Measurements from ENCODE around the gene ATP2B2.

The ATP2B2 gene

DNA sequence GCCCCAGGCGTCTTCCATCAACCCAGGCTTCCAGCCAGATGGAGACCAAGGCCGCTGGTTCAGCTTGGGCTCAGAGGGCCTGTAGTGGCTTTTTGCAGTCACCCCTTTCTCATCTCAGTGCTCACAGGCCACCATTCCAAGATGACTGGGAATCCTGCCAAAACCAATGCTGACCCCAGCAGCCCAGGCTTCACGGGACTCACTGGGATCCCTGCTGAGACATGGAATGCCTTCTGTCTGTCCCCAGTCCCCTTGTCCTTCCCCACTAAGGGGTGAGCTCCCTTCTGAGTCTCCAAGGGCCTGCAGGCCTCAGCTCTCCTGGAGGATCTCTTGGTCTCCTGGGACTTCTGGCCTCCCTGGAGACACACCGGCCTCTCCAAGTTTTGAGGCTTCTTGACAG is 107.0 kb downstream of the ATP2B2 start:
- H3K4me3 ChIP-seq (ENCODE audit: low read length), result no peak overlapping the region
- no peak for DNase-seq (ENCODE audit: low read depth, low spot score)

DNA sequence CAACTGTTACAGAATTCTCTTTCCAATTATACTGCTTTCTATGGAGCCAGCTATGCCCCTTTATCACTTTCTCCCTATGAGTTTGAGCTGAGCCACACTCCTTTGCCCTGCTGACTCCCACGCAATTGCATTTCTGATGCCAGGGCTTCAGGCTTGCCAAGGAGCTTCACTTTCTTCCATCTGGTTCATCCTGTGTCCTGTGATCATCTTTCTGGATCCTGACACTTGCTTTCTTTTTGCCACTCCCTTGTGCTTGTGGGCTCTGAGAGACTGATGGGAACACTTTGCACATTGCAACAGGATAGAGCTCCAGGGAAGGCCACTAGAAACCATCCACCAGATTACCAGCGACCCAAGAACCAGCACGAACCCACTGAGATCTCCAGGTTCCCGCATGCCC is 107.5 kb downstream of the ATP2B2 start:
- DNase-seq (ENCODE audit: low read depth, low spot score), result no peak
- no peak overlapping the region for H3K4me3 ChIP-seq (ENCODE audit: low read length)

DNA sequence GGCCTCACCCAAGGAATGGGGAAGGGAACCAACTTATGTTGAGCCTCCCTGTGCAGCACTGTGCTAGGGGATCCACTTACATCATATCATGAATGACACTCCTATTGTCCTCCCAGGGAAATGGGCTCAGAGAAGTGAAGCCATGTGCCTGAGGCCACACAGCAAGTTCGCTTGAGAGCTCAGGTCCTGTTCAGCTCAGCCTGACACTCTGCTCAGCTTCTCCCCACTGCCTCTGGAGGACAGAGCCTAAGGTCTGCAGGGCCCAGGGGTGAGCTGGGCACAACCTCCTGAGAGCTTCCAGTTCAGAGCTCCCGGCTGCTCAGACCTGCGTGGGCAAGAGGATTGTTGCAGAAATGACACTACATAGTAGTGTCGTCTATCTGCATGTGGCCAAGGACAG is 108.5 kb downstream of the ATP2B2 start:
- H3K4me3 ChIP-seq (ENCODE audit: low read length), result no peak overlapping the region
- DNase-seq (ENCODE audit: low read depth, low spot score), result no peak

DNA sequence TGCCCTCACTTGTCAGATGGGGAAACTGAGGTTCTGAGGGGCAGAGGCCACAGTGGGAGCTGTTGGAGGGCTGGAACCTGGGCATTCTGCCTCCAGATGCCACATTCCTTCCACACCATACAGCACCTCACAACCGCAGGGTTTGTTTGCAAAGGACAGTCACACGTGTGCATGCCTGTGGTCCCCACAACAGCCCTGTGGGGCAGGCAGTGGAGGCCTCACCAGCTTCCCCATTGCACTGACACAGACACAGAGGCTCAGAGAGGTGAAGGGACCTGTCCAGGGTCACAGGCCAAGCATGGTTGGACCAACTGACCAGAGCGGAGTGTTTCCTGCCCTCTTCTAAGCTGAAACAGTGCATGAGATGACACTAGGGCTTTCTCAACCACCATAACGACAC is 109.3 kb downstream of the ATP2B2 start:
- H3K4me3 ChIP-seq (ENCODE audit: low read length), result no peak overlapping the region
- DNase-seq (ENCODE audit: low read depth, low spot score), result peak; percentile 42

DNA sequence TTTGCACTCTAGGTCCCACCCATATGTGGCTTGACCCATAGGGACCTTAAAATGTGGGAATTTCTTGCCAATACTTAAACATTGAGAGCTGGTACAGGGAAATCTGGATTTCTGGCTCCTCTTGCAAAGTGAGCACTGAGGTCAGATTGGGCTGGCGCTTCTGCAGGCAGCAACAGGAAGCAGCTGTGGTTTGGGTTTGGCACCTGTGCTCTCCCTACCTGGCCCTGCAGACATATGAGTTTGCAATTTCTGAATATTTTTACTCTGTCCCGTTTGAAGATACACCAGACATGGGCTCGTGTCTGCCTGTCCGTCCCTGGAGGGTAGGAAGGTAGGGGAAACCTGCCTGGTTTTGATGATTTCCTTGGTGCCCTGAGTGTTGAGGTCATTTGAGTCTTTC is 109.7 kb downstream of the ATP2B2 start:
- peak; percentile 71 for DNase-seq (ENCODE audit: low read depth, low spot score)
- H3K4me3 ChIP-seq (ENCODE audit: low read length), result no peak overlapping the region

DNA sequence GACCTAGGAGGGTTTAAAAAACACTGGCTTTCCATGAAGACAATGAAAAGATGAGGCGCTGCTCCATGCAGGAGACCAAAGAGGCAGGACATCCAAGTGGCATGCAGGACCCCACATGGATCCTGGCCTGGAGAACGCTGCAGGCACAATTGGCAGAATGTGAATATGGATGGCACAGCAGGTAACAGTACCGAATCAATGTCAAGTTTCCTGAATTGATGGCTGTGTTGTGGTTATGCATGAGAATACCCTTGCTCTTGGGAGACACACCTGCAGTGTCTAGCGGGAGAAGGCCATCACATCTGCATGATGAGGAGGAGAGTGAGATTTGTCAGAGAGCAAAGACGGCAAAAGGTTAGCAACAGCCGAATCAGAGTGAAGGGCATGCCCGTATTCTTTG is 110.2 kb downstream of the ATP2B2 start:
- DNase-seq (ENCODE audit: low read depth, low spot score), result peak; percentile 54
- H3K4me3 ChIP-seq (ENCODE audit: low read length), result no peak overlapping the region

DNA sequence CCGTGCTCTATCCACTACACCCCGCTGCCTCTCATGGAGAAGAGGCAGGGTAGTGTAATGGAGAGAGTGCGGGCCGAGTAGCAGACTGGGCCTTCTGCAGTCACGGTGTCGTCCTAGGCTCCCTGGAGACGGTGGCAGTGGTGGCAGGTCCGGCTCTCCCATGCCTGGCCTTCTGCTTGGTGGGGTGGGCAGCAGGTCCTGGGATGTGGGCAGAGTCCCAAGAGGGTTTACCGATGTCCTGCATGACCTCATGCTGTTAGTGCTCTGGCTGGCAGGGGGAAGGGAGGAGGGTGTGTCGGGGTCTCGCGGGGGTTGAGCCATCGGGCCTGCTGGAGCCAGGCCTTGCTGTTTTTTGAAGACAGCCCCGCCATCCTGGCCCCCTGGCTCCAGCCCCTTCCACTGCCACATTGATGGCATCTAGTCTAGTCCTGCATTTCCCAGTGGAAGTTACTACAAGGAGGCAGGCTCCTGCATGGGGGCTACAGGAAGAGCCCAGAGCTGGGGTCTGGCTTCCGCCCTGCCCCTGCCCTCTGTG is 110.8 kb downstream of the ATP2B2 start:
- DNase-seq (ENCODE audit: low read depth, low spot score), result no peak
- no peak overlapping the region for H3K4me3 ChIP-seq (ENCODE audit: low read length)

DNA sequence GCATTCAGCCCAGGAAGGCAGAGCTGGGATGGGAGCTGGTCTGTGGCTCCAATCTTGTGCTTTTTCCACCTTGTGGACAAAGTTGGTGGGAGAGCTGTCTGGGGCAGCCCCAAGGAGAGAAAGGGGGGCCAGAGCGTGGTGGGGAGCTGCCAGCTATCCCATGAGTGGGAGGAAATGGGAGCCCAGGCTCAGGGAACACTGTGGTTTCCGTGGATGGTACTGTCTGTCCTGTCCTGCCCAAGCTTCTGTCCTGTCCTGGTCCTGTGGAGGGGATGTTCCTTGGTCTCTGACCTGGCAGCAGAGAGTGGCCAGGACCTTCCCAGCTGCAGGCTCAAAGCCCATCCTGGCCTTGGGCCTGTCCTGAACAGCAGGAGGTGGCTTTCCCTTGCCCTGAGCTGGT is 111.9 kb downstream of the ATP2B2 start:
- DNase-seq (ENCODE audit: low read depth, low spot score), result no peak

DNA sequence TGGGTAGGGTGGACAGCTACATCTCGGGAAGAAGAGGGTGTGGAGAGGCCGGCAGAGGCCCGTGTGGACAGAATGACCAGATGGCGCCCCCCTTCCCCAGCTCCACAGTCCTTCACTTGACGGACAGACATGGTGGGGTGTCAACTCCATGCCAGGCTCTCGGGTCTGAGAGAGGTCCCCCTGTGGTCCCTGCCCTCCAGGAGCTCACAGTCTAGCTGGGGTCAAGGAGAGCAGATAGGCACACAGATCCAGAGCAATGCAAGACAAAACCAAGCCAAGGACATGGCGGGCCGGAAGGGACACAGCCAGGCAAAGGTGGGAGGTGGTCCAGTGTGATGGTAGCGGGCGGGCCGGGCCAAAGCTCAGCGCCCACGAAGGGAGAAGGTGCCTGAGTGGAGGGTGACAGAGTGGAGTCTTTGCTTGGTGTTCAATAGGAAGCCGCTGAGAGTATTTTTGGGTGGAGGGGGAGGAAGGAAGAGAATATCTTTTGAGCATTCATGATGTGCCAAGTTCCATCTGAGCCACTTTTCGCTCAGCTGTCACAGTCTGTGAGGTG is 112.4 kb downstream of the ATP2B2 start:
- DNase-seq (ENCODE audit: low read depth, low spot score), result no peak
- H3K4me3 ChIP-seq (ENCODE audit: low read length), result no peak overlapping the region

More for the DNA sequence above, 111.9 kb downstream of the ATP2B2 start:
- no peak overlapping the region for H3K4me3 ChIP-seq (ENCODE audit: low read length)

DNA sequence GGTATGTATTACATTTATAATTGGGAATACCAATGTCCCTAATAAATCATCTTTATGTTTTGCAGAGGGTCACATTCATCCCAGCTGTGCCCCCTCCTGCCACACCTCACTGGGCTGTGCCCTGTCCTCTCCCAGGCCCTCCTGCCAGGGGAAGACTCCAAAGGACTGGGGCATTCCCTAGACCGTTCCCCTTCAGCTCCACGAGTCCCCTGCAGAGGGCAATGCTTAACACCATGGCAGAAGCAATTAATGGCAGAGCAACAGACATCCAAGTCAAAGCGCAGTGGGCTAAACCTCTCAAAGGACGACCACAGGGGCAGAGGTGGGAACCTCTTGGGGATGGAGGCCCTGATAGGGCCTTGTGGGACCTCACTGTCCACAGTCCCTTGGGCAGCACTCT is 113.1 kb downstream of the ATP2B2 start:
- DNase-seq (ENCODE audit: low read depth, low spot score), result no peak
- H3K4me3 ChIP-seq (ENCODE audit: low read length), result no peak overlapping the region

DNA sequence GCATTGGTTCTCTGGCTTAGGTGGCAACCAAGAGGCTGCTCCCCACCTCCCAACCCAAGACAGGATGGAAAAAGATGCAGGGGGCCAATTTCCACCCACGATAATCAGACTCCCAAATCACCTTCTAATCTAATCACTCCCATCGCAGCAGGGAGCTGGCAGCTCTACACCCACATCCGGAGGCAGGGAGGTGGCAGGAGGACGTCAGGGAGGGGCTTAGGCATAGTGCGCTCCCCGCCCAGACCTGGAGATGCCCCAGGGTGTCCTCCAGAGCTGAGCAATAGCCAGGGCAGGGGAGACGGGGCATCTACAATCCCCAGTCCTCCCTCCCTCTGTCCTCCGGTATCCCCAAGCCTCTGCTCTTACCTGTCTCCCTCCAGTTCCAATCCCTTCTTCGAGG is 114.0 kb downstream of the ATP2B2 start:
- peak; percentile 83 for DNase-seq (ENCODE audit: low read depth, low spot score)

DNA sequence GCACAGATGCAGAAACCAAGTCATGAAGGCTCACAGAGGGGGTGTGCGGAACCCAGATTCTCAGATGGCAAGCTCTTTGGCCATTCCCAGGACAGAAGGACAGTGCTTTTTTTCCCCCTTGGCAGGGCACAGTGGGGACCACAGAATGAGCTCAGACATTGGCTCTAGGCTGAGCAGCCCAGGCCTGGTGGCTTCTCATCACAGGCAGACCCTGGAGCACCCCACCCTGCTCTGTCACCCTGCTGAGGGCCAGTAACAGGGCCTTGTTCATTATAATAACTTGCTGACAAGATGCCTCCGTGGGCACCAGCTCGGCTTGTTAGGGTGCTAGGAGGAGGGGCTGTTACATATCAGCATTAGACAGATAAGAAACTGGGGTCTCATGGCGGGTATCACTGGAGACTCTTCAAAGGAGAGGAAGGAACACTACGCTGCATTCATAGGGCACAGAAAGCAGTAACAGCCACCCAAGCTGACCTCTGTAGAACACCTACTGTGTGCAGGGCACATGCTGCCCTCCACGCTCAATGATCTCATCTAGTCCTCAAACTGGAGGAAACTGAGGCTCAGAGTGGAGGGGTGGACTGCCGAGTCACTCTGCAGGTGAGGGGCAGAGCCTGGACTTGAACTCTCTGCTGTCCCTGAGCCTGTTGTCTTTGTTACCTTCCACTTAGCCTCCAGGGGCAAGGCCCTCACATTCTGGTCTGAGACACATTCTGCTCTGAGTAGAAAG is 114.6 kb downstream of the ATP2B2 start:
- DNase-seq (ENCODE audit: low read depth, low spot score), result no peak
- H3K4me3 ChIP-seq (ENCODE audit: low read length), result peak overlapping the region; percentile 17

More for the DNA sequence above, 114.0 kb downstream of the ATP2B2 start:
- peak overlapping the region; percentile 17 for H3K4me3 ChIP-seq (ENCODE audit: low read length)

DNA sequence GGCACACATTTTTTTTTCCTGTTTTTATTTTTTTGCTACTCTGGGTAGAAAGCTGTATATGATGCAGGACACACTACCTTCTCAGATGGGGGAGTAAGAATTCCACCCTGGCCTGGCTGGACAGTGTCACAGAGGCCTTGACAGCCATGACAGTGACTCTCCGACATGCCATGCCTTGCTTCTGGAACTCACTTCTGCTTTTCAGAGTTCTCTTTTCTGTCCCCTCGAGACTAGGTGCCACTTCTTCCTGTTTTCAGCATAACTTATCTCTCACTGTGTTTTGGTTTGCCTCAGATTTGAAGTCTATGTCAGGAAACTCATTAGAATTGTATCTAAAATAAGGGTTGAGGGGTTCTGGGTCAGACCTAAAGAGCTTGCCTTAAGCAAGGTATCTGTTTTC is 115.4 kb downstream of the ATP2B2 start:
- no peak overlapping the region for H3K4me3 ChIP-seq (ENCODE audit: low read length)
- DNase-seq (ENCODE audit: low read depth, low spot score), result no peak

DNA sequence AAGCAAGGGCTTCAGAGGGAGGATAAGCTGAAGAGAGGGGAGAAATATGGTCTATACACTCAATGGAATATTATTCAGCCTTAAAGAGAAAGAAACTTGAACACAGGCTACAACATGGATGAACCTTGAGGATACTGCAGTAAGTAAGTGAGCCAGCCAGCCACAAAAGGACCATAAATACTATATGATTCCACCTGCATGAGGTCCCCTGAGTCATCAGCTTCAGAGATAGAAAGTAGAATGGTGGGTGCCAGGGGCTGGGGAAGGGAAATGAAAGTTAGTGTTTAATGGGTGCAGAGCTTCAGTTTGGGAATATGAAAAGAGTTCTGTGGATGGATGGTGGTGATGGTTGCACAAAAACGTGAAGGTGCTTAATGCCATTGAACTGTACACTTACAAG is 116.0 kb downstream of the ATP2B2 start:
- no peak overlapping the region for H3K4me3 ChIP-seq (ENCODE audit: low read length)
- DNase-seq (ENCODE audit: low read depth, low spot score), result no peak

DNA sequence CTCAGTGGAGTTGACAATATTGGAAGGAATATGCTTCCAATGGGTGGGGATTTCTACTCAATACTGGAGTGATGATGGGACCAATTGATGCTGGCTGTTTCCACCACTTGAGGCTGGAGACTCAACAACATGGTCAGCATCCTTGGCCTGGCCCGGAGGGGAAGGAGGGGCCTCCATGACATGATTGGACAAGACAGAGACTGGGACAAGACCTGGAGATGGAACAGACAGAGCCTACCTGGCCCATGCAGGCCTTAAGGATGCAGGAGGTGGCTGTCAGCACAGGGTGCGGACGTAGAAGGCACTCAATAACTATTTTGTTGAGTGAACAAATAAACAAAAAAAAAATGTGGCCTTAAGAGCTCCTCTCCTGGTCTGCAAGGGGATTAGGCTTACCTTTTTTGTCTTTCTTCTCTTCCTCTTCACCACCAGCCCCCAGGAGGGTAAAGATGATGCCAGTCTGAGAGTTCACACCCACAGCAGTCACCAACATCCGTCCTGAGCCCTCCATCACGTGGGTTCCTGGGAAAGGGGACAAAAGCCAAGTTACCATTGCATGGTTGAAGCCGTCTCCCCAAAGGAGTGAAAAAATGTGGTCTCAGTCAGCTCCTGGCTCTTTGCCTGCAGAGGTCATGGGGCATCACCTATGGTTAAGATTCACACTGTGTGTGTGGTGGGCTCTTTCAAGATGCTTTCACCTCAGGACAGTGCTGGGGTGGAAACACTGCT is 117.3 kb downstream of the ATP2B2 start:
- DNase-seq (ENCODE audit: low read depth, low spot score), result no peak
- H3K4me3 ChIP-seq (ENCODE audit: low read length), result no peak overlapping the region

DNA sequence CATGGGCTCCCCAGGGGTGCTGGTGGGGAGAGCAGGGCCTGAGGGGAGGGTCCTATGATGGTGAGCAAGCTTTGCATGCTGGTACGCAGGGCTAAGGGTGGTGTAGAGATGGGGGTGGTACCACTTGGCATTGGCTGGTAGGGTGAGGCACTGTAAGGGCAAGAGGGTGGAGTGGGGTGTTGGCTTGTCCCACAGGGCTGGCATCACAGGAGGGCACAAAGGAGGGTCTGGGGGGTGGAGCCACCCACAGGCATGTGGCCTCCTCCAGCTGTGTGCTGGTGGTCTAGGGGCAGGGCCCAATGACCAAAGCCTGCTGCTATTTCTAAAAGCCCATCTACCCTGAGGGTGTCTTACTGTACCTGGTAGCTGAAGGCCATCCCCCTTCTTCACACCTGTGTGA is 119.3 kb downstream of the ATP2B2 start:
- no peak overlapping the region for H3K4me3 ChIP-seq (ENCODE audit: low read length)
- DNase-seq (ENCODE audit: low read depth, low spot score), result no peak

DNA sequence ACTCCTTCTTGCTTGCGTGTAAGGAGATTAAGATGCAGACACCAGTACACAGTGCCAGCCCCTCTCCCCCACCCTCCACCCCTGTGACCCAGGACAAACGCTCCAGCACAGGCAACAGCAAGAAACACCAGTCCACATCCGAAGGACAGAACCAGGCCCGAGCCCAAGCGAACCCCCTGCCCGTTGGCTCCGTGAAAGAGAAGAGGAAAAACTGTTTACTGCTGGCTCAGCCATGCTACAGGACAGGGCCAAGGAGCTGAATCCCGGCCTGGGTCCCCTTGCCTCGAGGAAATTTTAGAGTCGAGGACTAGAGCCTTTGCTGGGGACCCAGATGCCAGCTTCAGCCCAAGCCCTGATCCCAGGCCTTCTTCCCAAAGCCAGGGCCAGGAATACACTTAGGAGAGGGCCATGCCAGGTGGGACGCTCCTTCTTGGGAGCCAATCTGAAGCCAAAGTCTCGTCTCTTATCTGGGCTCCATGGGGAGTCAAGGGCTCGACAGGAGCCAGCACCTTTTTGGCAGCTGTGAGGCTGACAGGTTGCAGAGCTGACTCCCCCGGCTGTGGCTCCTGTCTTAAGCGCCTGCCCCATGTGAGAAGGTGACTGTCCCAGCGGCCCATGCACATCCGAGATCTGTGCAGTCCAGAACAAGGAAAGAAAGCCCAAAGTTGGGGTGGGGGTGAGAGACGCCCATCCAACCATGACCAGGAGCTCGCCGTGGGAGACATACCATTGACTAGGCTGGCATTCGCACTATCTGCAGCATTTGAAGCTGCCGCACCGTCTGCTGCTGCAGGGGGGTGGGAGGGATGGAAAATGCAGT is 120.6 kb downstream of the ATP2B2 start:
- H3K4me3 ChIP-seq (ENCODE audit: low read length), result no peak overlapping the region

DNA sequence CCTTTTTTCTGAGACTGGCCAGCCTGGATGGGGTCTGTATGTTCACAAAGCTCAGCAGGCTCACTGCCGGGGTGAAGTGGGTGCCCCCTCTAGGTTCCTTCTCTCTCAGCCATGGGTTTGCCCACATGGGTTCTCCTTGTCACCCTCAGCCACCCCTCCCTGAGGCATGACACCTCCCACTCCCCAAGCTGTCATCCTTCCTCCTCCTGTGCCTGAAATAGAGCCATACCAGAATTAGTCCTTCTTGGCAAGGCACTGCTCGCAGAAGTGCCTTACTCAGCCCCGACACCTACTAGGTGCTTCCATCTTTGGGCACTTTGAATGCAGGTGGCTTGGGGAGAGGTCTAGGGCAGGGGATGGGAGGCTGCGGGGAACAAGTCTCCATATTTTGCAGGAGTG is 121.5 kb downstream of the ATP2B2 start:
- DNase-seq (ENCODE audit: low read depth, low spot score), result no peak
- no peak overlapping the region for H3K4me3 ChIP-seq (ENCODE audit: low read length)

More for the DNA sequence above, 120.6 kb downstream of the ATP2B2 start:
- DNase-seq (ENCODE audit: low read depth, low spot score), result no peak
